Measurements from ENCODE around the gene B3GAT1.
"Not testable (repeated sequence)": the region's sequence is repeated elsewhere in the genome, so short reads cannot be mapped to it uniquely, and the experiment has no call there.

The B3GAT1 gene

DNA sequence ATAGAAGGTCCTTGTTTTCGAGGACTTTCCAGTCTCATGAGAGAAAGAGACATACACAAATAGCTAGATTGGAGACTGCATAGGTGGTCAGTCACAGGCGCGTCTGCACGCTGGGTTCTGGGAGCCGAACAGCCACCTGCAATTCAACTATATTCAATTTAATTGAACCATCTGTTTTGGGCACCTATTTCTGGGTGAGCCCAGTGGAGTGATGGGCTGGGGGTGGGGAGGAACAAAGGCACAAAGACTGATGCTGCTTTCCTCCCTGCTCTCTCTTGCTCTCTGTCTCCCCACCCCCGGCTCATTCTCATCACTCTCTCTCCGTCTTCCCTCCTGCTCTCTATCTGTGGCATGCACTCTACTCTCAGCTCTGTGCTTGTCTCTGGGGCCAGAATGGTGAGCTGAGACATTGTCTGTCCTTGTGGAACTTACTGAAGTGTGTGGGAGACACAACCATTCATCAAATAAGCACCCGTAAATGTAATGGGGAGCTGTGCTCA lies 48.1 kb upstream of the B3GAT1 start:
- TF ChIP-seq, protein P1, sequence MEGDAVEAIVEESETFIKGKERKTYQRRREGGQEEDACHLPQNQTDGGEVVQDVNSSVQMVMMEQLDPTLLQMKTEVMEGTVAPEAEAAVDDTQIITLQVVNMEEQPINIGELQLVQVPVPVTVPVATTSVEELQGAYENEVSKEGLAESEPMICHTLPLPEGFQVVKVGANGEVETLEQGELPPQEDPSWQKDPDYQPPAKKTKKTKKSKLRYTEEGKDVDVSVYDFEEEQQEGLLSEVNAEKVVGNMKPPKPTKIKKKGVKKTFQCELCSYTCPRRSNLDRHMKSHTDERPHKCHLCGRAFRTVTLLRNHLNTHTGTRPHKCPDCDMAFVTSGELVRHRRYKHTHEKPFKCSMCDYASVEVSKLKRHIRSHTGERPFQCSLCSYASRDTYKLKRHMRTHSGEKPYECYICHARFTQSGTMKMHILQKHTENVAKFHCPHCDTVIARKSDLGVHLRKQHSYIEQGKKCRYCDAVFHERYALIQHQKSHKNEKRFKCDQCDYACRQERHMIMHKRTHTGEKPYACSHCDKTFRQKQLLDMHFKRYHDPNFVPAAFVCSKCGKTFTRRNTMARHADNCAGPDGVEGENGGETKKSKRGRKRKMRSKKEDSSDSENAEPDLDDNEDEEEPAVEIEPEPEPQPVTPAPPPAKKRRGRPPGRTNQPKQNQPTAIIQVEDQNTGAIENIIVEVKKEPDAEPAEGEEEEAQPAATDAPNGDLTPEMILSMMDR (IDR thresholded peaks at IDR 0.05; ENCODE audit: insufficient read depth, low read length), result no peak
- TF ChIP-seq POLR2AphosphoS5 (IDR thresholded peaks at IDR 0.05; ENCODE audit: low read depth) (no peak), SPI1 (IDR thresholded peaks at IDR 0.05; ENCODE audit: borderline replicate concordance, low read depth) (no peak), GABPA (IDR thresholded peaks at IDR 0.05; ENCODE audit: low read depth) (no peak)
- TF ChIP-seq, protein P2, sequence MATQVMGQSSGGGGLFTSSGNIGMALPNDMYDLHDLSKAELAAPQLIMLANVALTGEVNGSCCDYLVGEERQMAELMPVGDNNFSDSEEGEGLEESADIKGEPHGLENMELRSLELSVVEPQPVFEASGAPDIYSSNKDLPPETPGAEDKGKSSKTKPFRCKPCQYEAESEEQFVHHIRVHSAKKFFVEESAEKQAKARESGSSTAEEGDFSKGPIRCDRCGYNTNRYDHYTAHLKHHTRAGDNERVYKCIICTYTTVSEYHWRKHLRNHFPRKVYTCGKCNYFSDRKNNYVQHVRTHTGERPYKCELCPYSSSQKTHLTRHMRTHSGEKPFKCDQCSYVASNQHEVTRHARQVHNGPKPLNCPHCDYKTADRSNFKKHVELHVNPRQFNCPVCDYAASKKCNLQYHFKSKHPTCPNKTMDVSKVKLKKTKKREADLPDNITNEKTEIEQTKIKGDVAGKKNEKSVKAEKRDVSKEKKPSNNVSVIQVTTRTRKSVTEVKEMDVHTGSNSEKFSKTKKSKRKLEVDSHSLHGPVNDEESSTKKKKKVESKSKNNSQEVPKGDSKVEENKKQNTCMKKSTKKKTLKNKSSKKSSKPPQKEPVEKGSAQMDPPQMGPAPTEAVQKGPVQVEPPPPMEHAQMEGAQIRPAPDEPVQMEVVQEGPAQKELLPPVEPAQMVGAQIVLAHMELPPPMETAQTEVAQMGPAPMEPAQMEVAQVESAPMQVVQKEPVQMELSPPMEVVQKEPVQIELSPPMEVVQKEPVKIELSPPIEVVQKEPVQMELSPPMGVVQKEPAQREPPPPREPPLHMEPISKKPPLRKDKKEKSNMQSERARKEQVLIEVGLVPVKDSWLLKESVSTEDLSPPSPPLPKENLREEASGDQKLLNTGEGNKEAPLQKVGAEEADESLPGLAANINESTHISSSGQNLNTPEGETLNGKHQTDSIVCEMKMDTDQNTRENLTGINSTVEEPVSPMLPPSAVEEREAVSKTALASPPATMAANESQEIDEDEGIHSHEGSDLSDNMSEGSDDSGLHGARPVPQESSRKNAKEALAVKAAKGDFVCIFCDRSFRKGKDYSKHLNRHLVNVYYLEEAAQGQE (IDR thresholded peaks at IDR 0.05; ENCODE audit: insufficient replicate concordance, low read depth), result no peak
- no peaks in the 10 kb centered on the region for H3K27me3 ChIP-seq (ENCODE audit: insufficient read depth, poor library complexity, severe bottlenecking)

DNA sequence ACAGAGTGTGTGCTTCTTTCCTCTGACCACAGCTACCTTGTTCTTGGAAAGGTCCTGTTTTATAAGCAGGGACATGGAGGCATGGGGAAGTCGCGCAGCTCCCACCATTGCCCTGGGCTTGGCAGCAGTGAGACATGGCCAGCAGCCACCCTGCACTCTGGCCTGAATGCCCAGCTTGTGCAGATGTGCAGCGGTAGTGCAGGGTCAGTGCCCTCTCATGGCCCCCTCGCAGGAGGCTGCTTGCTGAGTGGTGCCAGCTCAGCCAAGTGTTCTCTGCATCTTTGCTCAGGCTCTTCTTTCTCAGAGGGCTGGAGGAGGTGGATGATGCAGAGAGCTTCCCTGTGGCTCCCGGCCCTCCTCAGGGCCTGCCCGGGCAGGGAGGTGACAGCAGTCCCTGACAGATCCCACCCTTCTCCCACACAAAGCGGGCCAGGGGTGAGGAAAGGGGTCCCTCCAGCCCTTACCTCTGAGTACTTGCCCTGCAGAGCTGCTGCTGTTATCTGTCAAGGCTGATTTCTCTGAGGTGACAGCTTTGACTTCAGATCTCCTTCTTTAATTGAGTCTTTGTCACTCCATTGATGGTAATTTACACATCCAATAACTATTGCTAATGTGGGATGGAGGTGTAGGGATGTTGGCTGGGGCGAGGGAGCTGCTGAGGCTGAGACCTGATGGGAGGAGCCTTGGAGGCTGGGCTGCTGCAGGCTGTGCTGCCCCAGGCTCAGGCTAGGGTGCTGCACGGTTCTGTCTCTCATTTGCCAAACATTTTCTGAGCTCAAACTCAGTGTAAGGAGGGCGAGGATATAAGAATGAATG lies 47.4 kb upstream of the B3GAT1 start:
- no peaks in the 10 kb centered on the region for H3K27me3 ChIP-seq (ENCODE audit: insufficient read depth, poor library complexity, severe bottlenecking)

More for the DNA sequence above, 48.1 kb upstream of the B3GAT1 start:
- Histone ChIP-seq H3K4me3 (replicated peaks; ENCODE audit: insufficient read depth, low read length) (no peak overlapping the region), H3K27ac (replicated peaks) (no peak overlapping the region)
- no peak for DNase-seq (ENCODE audit: low read depth in 1 of 2, low spot score in 1 of 2)

DNA sequence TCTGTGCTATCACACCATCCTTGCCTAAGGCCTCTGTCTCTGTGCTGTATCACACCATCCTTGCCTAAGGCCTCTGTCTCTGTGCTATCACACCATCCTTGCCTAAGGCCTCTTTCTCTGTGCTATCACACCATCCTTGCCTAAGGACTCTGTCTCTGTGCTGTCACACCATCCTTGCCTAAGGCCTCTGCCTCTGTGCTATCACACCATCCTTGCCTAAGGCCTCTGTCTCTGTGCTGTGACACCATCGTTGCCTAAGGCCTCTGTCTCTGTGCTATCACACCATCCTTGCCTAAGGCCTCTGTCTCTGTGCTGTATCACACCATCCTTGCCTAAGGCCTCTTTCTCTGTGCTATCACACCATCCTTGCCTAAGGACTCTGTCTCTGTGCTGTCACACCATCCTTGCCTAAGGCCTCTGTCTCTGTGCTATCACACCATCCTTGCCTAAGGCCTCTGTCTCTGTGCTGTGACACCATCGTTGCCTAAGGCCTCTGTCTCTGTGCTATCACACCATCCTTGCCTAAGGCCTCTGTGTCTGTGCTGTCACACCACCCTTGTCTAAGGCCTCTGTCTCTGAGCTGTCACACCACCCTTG lies 45.5 kb upstream of the B3GAT1 start:
- not testable (repeated sequence) for H3K27ac ChIP-seq (replicated peaks); H3K4me3 ChIP-seq (replicated peaks; ENCODE audit: insufficient read depth, low read length); H3K27me3 ChIP-seq (ENCODE audit: insufficient read depth, poor library complexity, severe bottlenecking); DNase-seq (ENCODE audit: low read depth in 1 of 2, low spot score in 1 of 2)

More for the DNA sequence above, 47.4 kb upstream of the B3GAT1 start:
- no peak overlapping the region for H3K27ac ChIP-seq (replicated peaks)
- no peak for DNase-seq (ENCODE audit: low read depth in 1 of 2, low spot score in 1 of 2)
- H3K4me3 ChIP-seq (replicated peaks; ENCODE audit: insufficient read depth, low read length), result no peak overlapping the region
- no peak for TF ChIP-seq SPI1 (IDR thresholded peaks at IDR 0.05; ENCODE audit: borderline replicate concordance, low read depth)
- TF ChIP-seq POLR2AphosphoS5 (IDR thresholded peaks at IDR 0.05; ENCODE audit: low read depth), result no peak
- TF ChIP-seq, protein P1 (IDR thresholded peaks at IDR 0.05; ENCODE audit: insufficient read depth, low read length), result no peak
- TF ChIP-seq, protein P2 (IDR thresholded peaks at IDR 0.05; ENCODE audit: insufficient replicate concordance, low read depth), result no peak
- TF ChIP-seq GABPA (IDR thresholded peaks at IDR 0.05; ENCODE audit: low read depth), result no peak

DNA sequence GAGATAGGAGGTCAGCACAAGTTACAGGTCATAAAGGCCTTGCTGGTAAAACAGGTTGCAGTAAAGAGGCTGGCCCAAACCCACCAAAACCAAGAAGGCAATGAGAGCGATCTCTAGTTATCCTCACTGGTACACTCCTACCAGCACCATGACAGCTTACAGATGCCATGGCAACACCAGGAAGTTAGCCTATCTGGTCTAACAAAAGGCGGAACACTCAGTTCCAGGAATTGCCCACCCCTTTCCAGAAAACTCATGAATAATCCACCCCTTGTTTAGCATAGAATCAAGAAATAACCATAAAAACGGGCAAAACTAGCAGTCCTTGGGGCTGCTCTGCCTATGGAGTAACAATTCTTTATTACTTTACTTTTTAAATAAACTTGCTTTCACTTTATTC lies 43.5 kb upstream of the B3GAT1 start:
- Histone ChIP-seq H3K4me3 (replicated peaks; ENCODE audit: insufficient read depth, low read length) (no peak overlapping the region), H3K27ac (replicated peaks) (no peak overlapping the region), H3K27me3 (ENCODE audit: insufficient read depth, poor library complexity, severe bottlenecking) (no peaks in the 10 kb centered on the region)
- DNase-seq (ENCODE audit: low read depth in 1 of 2, low spot score in 1 of 2), result no peak
- TF ChIP-seq SPI1 (IDR thresholded peaks at IDR 0.05; ENCODE audit: borderline replicate concordance, low read depth) (no peak), POLR2AphosphoS5 (IDR thresholded peaks at IDR 0.05; ENCODE audit: low read depth) (no peak), GABPA (IDR thresholded peaks at IDR 0.05; ENCODE audit: low read depth) (no peak)
- TF ChIP-seq, protein P1 (IDR thresholded peaks at IDR 0.05; ENCODE audit: insufficient read depth, low read length), result no peak

All from HL-60 (cell line).